HTR-8/SVneo (cell line): ENCODE measurements around the gene OBP2B.

ENCODE experiments used
- DNase-seq: peaks from one replicate; pipeline ENCODE4 v3.0.0; 2011; ENCODE audit warnings: low spot score, mixed read lengths; ENCODE audit not compliant: insufficient read length
- FAIRE-seq: peaks from 2 replicates; lab custom pipeline; 2011; peaks lifted over from hg19 to GRCh38; lab: Jason Lieb, UNC

OBP2B gene

GRCh38 chr9:133204335-133204992 is 4.6 kb downstream of the OBP2B start:
- DNase-seq, result no peak

DNA sequence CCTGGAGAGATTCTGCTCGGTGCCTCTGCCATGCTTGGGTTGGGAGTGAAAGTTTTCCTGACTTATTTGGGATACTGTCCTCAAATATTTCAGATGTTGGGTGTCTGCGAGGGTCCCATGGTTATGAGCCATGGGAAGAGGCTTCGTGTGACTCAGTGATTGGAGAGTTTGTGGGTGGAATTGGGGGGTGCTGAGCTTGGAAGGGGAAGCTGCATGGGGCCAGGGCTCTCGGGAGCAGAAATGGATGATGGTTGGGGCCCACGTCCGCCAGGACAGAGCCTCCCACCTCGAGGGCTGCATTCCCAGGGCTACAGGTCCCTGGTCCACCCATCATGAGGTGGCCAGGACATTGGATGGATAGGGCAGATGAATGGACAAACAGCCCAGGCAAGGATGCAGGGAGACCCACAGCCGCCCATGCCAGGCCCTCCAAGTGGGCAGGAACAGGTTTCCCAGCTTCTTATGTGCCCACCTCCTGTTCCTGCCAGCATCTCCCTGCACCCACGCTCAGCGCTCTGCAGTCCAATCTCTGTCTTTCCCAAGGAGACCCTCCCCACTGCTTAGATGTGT is 5.5 kb downstream of the OBP2B start:
- no peak for DNase-seq
- FAIRE-seq, result no peak

More at GRCh38 chr9:133204335-133204992, 4.6 kb downstream of the OBP2B start:
- FAIRE-seq, result no peak

DNA sequence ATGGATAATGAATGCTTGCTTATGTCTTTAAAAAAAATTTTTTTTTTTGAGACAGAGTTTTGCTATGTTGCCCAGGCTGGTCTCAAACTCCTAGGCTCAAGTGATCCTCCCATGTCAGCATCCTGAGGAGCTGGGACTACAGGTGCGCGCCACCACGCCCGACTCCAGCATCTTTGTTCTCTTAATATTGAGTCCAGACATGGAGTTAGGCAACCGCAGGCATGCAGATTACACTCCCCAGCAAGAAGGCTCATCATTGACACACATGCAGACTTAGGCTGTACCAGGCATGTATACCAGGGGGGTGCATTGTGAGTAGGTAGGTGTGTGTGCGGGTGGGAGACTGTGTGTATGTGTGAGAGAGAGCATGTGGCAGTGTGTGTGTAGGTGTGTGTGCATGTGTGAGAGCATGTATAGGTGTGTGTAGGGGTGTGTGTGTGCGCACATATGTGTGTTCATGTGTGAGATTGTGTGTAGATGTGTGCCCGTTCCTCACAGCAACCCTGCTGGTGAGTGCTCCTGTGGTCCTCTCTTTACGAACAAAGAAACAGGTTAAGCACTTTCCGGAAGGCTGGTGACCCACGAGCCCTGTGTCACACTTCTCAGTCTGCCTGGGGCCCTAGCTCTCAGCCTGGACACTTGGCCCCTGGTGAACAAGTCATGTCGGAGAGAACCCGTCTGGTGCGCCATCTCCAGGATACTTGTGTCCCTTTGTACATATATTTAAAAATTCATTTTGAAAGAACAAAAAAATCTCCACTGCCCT is 6.2 kb downstream of the OBP2B start:
- FAIRE-seq, result no peak
- DNase-seq, result no peak

DNA sequence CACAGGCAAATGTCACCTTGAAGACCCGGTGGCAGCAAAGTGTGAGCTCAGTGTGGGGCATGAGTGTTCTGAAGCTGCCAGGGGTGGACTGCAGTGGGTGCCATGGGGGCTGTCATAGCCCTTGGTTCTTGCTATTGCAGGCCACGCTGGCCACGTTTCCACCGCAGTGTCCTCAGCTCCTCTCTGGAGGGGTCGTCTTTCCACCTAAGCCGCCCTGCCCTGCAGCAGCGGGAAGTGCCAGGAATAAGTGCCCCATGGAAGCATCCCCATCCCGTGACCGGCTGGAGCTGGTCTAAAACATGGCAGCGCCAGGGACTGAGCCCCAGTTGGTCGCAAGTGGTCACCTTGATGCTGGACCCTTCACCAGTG is 6.9 kb downstream of the OBP2B start:
- no peak for DNase-seq
- no peak for FAIRE-seq

- DNase-seq (no peak), FAIRE-seq (no peak)
These were observed 7.5 kb downstream of the OBP2B start for GRCh38 chr9:133201424-133202144.

DNA sequence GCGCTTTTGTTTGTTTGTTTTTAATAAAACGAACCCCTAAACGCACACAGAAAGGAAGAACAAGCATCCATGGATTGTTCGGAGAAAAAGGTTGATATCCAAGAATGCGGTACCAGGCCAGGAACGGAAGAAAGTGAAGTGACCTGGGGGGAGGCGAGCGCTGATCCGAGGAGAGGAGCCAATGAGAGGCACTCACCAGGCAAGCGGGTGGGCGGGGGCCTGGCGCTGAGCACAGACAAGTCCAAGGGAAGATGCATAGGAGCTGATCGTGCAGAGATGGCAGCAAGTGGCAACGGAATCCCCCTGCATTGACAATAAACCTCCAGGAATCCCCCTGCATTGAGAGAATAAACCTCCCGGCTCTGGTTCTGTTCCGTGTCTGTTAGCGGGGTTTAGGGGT is 8.4 kb downstream of the OBP2B start:
- DNase-seq (no peak), FAIRE-seq (no peak)

DNA sequence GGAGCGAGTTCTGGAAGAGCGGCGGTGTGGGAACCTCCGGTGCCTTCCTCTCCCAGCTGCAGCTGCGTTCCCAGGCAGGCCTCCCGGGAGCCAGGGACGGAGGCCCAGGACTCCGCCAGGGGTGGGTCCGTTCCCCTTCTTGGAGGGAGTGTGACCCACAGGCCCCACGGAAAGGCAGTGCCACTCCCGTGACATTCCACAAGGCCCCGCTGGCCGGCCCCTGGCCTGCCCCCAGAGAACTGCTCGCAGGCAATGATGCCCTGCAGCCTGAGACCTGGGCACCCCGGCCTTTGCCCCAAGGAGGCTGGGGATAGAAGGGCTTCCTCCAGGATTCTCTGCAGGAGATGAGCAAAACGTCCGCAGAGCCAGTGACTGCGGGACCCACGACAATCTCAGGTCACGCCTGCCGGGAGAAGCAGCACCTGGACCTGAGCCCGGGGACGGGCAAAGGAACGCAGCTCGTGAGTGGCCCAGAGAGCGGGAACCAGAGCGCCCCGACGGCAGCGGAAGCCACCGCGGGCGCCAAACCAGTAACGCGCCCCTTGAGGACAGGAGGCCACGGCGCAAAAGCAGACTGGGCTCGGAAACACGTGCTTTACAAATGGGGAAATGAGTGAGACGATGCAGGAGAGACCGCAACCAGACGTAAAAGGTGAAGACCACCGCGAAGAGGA is 9.3 kb downstream of the OBP2B start:
- no peak for DNase-seq
- no peak for FAIRE-seq

- DNase-seq (no peak), FAIRE-seq (no peak)
These were observed 14.0 kb downstream of the OBP2B start for GRCh38 chr9:133195029-133195428.

GRCh38 chr9:133194597-133194996 is 14.5 kb downstream of the OBP2B start:
- DNase-seq, result no peak
- no peak for FAIRE-seq

- DNase-seq (no peak), FAIRE-seq (no peak)
These were observed 17.1 kb downstream of the OBP2B start for GRCh38 chr9:133191989-133192388.

DNA sequence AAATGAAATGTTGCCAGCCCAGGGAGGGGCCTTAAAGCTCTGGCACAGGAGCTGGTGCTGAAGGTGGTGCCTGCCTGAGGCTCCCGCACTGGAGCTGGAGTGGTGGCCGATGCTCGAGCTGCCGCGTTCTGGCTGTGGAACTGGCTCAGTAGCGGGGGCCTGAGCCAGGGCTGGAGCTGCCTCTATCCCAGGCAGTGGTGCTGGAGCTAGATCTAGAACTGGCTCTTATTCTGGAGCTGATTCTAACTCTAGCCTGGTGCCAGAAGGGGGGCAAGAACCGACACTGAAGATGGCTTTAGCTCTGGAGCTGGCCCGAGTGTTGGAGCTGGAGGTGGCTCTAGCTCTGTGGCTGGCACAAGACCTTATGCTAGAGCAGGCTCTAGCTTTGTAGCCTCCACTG is 19.2 kb downstream of the OBP2B start:
- no peak for DNase-seq
- FAIRE-seq, result no peak

- no peak for DNase-seq
- no peak for FAIRE-seq
These were observed 20.2 kb downstream of the OBP2B start for GRCh38 chr9:133188843-133189180.

GRCh38 chr9:133188006-133188842 is 20.8 kb downstream of the OBP2B start:
- peak; percentile 27 for DNase-seq
- no peak for FAIRE-seq

GRCh38 chr9:133187561-133188005 is 21.5 kb downstream of the OBP2B start:
- FAIRE-seq (no peak), DNase-seq (no peak)

- DNase-seq (no peak), FAIRE-seq (no peak)
These were observed 22.3 kb downstream of the OBP2B start for GRCh38 chr9:133186736-133187135.

GRCh38 chr9:133184971-133185370 is 24.1 kb downstream of the OBP2B start:
- DNase-seq (peak; percentile 59), FAIRE-seq (no peak)

- no peak for FAIRE-seq
- no peak for DNase-seq
These were observed 26.9 kb downstream of the OBP2B start for GRCh38 chr9:133182151-133182550.

DNA sequence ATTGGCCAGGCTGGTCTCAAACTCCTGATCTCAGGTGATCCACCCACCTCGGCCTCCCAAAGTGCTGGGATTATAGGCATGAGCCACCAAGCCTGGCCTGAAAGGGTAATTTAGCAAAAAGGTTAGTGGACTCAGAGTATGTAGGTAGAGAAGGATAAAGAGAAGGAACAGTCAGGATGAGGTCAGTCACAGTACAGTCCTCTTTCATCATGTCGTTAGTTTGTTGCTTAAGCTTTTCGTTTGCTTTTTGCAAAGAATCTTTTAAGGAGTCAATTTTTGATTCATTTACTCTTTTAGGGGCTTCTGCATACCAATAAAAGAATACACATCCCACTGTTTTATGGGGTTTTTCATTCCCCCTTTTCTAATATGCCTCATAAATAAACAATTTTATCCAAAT is 27.5 kb downstream of the OBP2B start:
- FAIRE-seq (no peak), DNase-seq (no peak)

- FAIRE-seq (no peak), DNase-seq (no peak)
These were observed 28.1 kb downstream of the OBP2B start for GRCh38 chr9:133180953-133181352.

DNA sequence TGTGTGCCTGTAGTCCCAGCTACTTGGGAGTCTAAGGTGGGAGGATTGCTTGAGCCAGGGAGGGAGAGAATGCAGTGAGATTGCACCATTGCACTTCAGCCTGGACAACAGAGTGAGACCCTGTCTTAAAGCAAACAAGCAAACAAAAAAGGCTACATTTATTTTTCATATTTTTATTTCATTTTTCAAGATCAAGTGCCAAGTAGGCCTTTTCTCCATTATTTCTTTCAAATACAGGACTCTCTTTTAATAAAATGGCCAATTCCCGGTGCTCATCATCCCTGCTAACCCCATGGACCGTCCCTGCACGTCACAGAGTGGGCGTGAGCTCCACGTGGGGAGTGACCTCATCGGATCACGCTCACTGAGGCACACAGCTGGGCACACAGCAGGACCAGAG is 36.0 kb downstream of the OBP2B start:
- DNase-seq (no peak), FAIRE-seq (no peak)
